ENCODE measurements around the gene CCL19. TPM values are rescaled to one million over a fixed set of nuclear protein-coding genes. Genes with fewer than 3 reads are reported as not detected.
"Not testable (repeated sequence)": the region's sequence is repeated elsewhere in the genome, so short reads cannot be mapped to it uniquely, and the experiment has no call there.

CCL19 gene
- total RNA-seq (10 to 100 TPM in 2 of 7 donors, 1 to 10 TPM in 3, not detected in 2; 4.0 to 57.3 (median 7.4) TPM), polyA plus RNA-seq (10 to 100 TPM; 22.1 to 73.1 (median 38.1) TPM)
- long read RNA-seq, donor 1, partial matches to known transcripts = 0 of 4 reads
- long read RNA-seq, donor 1, other reads (novel, unspliced or antisense) = 0 of 4 reads
- long read RNA-seq, donor 2, transcript CCL19-201 (4 exons, 687 nt) = major isoform, 41 of 50 reads
- long read RNA-seq, donor 2, partial matches to known transcripts = 9 of 50 reads
- long read RNA-seq, donor 2, other reads (novel, unspliced or antisense) = 0 of 50 reads

DNA sequence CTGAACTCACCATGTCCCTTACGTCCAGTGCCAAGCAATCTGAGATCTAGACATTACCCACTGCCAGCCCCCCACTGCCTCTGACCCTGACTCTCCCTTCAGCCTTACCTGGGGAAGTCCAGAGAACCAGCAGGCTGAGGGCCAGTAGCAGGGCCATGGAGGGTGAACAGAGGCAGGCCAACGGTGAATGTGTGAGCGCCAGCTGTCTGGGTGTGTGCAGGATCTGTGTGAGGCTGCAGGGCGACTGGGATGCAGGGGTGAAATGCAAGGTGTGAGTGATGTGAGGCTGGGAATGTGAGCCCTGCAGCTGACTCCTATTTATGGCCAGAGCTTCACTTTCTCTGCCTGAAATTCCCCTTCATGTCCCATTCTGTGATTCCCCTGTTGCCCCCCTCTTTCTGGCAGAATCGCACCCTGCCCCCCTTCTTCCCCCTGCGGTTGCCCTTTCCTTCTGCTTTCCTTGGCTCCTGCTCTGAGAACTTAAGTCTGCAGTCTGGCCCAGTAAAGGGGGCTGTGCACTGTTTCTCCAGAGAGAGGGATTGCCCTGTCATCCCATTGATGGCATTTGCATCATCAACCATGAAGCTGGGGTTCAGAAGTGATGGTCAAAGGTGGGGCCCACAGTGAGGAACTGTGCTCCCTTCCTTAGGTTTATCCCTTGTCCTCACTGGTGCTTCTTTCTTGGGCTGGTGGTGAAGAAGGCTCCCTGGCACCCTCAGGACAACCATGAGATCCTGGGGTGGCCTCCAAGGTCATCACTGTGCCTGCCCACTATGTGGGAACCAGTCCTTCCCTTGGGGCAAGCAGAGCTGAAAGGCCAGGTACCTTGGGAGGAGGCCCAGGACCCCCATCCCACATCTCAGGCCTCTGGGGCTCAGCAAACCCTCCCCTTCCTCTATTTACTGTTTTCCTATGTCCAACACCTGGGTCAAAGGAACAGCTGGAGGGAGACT, at the start of gene CCL19:
TSS of gene CCL19 (minus strand) at position 294 of the 953 bp plus-strand sequence. CDS start at position 157, 137 bp downstream.
- TF ChIP-seq POLR2AphosphoS5 (IDR thresholded peaks at IDR 0.05) = no peak
- TF ChIP-seq POLR2A (IDR thresholded peaks at IDR 0.05) = no peak
- TF ChIP-seq, protein P1, sequence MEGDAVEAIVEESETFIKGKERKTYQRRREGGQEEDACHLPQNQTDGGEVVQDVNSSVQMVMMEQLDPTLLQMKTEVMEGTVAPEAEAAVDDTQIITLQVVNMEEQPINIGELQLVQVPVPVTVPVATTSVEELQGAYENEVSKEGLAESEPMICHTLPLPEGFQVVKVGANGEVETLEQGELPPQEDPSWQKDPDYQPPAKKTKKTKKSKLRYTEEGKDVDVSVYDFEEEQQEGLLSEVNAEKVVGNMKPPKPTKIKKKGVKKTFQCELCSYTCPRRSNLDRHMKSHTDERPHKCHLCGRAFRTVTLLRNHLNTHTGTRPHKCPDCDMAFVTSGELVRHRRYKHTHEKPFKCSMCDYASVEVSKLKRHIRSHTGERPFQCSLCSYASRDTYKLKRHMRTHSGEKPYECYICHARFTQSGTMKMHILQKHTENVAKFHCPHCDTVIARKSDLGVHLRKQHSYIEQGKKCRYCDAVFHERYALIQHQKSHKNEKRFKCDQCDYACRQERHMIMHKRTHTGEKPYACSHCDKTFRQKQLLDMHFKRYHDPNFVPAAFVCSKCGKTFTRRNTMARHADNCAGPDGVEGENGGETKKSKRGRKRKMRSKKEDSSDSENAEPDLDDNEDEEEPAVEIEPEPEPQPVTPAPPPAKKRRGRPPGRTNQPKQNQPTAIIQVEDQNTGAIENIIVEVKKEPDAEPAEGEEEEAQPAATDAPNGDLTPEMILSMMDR (IDR thresholded peaks at IDR 0.05 in 8 of 11, conservative IDR thresholded peaks at IDR 0.05 in 3 of 11) = peak in 1 of 11 experiments; percentile 4
- H3K4me3 ChIP-seq = no peak within 1 kb of the TSS
- H3K27ac ChIP-seq = no peak within 1 kb of the TSS
- intact Hi-C loops (cut with DNase I; ENCODE audit: low total_unique reads) = no loop called here
- no peaks in the 10 kb centered on the region for H3K36me3 ChIP-seq
- H3K9me3 ChIP-seq = no peaks in the 10 kb centered on the region
- no peak for DNase-seq
- 31 to 66% (median 43%) methylated on average over 6 of the region's 6 CpGs for WGBS, 5 donors
- H3K4me1 ChIP-seq = peaks cover 0 to 27% (median 0%) of the 10 kb centered on the region in 6 donors
- H3K27me3 ChIP-seq (replicated peaks in 1 of 7) = no peaks in the 10 kb centered on the region

DNA sequence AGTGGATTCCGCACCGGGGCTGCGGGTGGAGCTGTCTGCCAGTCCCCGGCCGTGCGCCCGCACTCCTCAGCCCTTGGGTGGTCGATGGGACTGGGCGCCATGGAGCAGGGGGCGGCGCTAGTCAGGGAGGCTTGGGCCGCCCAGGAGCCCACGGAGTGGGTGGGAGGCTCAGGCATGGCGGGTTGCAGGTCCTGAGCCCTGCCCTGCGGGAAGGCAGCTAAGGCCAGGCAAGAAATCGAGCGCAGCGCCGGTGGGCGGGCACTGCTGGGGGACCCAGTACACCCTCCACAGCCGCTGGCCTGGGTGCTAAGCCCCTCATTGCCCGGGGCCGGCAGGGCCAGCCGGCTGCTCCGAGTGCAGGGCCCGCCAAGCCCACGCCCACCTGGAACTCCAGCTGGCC, 49.1 kb upstream of the CCL19 start:
- DNase-seq; H3K9me3 ChIP-seq; H3K36me3 ChIP-seq; H3K4me3 ChIP-seq; H3K27ac ChIP-seq; H3K4me1 ChIP-seq; H3K27me3 ChIP-seq (replicated peaks in 1 of 7); intact Hi-C loops (cut with DNase I; ENCODE audit: low total_unique reads): not testable (repeated sequence)
- 95 to 100% (median 96%) methylated on average over 18 to 27 of the region's 27 CpGs; no CpG with 5 or more reads in 1 of the 5 donors for WGBS, 5 donors

DNA sequence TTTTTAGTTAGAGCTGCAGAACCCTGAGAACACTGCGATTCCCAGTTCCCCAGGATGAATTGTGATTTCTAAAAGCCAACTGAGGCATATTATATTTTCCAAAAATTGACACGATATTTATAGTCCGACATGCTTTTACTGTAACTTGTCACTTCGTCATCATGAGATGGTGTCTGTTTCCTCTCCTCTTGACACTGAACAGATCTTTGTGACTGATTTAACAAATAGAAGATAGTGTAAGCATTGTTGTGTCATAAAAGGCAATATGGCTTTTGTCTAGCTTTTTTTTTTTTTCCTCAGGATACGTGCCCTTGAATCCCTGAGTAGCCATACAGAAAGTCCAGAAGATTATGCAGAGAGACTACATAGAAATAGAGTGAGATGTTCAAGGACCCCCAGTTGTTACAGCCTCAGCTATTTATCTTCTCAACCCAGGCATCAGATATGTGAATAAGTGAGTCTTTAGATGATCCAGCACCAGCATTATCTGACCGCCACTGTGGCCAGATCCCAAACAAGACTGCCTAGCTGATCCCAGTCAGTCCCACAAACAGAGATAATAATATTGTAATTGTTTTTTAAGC, 46.7 kb upstream of the CCL19 start:
- DNase-seq = no peak
- Histone ChIP-seq H3K9me3 (no peaks in the 10 kb centered on the region), H3K27ac (no peak overlapping the region), H3K36me3 (no peaks in the 10 kb centered on the region), H3K27me3 (replicated peaks in 1 of 7) (peaks cover 0 to 5% (median 0%) of the 10 kb centered on the region in 7 donors), H3K4me1 (peaks cover 0 to 4% (median 0%) of the 10 kb centered on the region in 6 donors), H3K4me3 (no peak overlapping the region)
- WGBS, 5 donors = 55 to 70% (median 68%) methylated on average over 6 of the region's 6 CpGs
- intact Hi-C loops (cut with DNase I; ENCODE audit: low total_unique reads) = no loop called here
- TF ChIP-seq POLR2A (IDR thresholded peaks at IDR 0.05) = no peak
- no peak for TF ChIP-seq POLR2AphosphoS5 (IDR thresholded peaks at IDR 0.05)
- TF ChIP-seq, protein P1 (IDR thresholded peaks at IDR 0.05 in 8 of 11, conservative IDR thresholded peaks at IDR 0.05 in 3 of 11) = no peak

DNA sequence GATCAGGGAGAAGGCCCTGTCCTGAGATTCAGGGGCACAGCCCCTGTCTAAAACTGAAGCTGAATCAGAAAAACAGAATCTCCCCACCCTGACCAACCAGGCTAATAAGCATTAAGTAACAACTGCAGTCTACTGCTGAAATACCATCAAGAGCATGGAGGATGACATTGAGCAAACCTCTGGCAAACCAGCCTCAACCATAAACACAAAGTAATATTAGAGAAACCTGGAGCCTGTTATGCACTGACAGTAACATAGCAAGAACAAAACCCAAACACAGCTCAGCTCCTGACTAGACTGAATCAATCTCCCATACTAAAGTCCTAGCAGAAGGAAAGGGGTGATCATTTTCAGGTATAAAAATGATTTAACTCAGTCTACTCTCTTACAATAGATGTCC, 43.6 kb upstream of the CCL19 start:
- intact Hi-C loops (cut with DNase I; ENCODE audit: low total_unique reads) = no loop called here
- DNase-seq = no peak

More for the DNA sequence above, 43.6 kb upstream of the CCL19 start:
- Histone ChIP-seq H3K9me3 (no peaks in the 10 kb centered on the region), H3K27me3 (replicated peaks in 1 of 7) (peaks cover 0 to 5% (median 0%) of the 10 kb centered on the region in 7 donors), H3K27ac (no peak overlapping the region), H3K36me3 (no peaks in the 10 kb centered on the region), H3K4me3 (no peak overlapping the region), H3K4me1 (no peaks in the 10 kb centered on the region)
- TF ChIP-seq POLR2AphosphoS5 (IDR thresholded peaks at IDR 0.05) (no peak), POLR2A (IDR thresholded peaks at IDR 0.05) (no peak)
- TF ChIP-seq, protein P1 (IDR thresholded peaks at IDR 0.05 in 8 of 11, conservative IDR thresholded peaks at IDR 0.05 in 3 of 11) = no peak

Measured in spleen (tissue), 13 donors.